ENCODE results near the gene PLA2G1B.

GRCh38 chr12:120362516-120363273 is 35.1 kb upstream of the PLA2G1B start:
- TF ChIP-seq ZNF30 (CRISPR knock-in tag; IDR thresholded peaks at IDR 0.05) (no peak), NFIC (IDR thresholded peaks at IDR 0.05; ENCODE audit: low read length) (no peak), CTCF (CRISPR knock-in tag; IDR thresholded peaks at IDR 0.05) (no peak), IKZF4 (CRISPR knock-in tag; IDR thresholded peaks at IDR 0.05; ENCODE audit: borderline replicate concordance, low read depth, not compliant biosample characterization) (no peak), CREB1 (IDR thresholded peaks at IDR 0.05) (no peak), CREB1 (CRISPR knock-in tag; IDR thresholded peaks at IDR 0.05) (no peak), NR3C1 (CRISPR knock-in tag; IDR thresholded peaks at IDR 0.05) (no peak), MYPOP (CRISPR knock-in tag; IDR thresholded peaks at IDR 0.05) (no peak)
